ENCODE results near the gene LGALS4.
"Not testable (repeated sequence)": the region's sequence is repeated elsewhere in the genome, so short reads cannot be mapped to it uniquely, and the experiment has no call there.

LGALS4 gene

GRCh38 chr19:38806371-38806770, 6.4 kb downstream of the LGALS4 start:
- no peak overlapping the region for H3K4me3 ChIP-seq (ENCODE audit: low read depth, low read length)
- no peak for DNase-seq (ENCODE audit: low read depth)
- TF ChIP-seq CTCF (IDR thresholded peaks at IDR 0.05; ENCODE audit: control insufficient read depth, extremely low read depth, insufficient read depth), result no peak

GRCh38 chr19:38805180-38805579, 7.6 kb downstream of the LGALS4 start:
- H3K4me3 ChIP-seq (ENCODE audit: low read depth, low read length), result no peak overlapping the region
- DNase-seq (ENCODE audit: low read depth), result no peak
- TF ChIP-seq CTCF (IDR thresholded peaks at IDR 0.05; ENCODE audit: control insufficient read depth, extremely low read depth, insufficient read depth), result no peak

GRCh38 chr19:38803543-38803942, 9.2 kb downstream of the LGALS4 start:
- DNase-seq (ENCODE audit: low read depth), result no peak
- no peak overlapping the region for H3K4me3 ChIP-seq (ENCODE audit: low read depth, low read length)
- no peak for TF ChIP-seq CTCF (IDR thresholded peaks at IDR 0.05; ENCODE audit: control insufficient read depth, extremely low read depth, insufficient read depth)

GRCh38 chr19:38801359-38802095, 11.2 kb downstream of the LGALS4 start:
- no peak for DNase-seq (ENCODE audit: low read depth)
- TF ChIP-seq CTCF (IDR thresholded peaks at IDR 0.05; ENCODE audit: control insufficient read depth, extremely low read depth, insufficient read depth), result no peak
- no peak overlapping the region for H3K4me3 ChIP-seq (ENCODE audit: low read depth, low read length)

GRCh38 chr19:38800577-38801347, 12.0 kb downstream of the LGALS4 start:
- no peak for TF ChIP-seq CTCF (IDR thresholded peaks at IDR 0.05; ENCODE audit: control insufficient read depth, extremely low read depth, insufficient read depth)
- H3K4me3 ChIP-seq (ENCODE audit: low read depth, low read length), result no peak overlapping the region
- DNase-seq (ENCODE audit: low read depth), result no peak

- TF ChIP-seq CTCF (IDR thresholded peaks at IDR 0.05; ENCODE audit: control insufficient read depth, extremely low read depth, insufficient read depth), result no peak
- DNase-seq (ENCODE audit: low read depth), result no peak
- no peak overlapping the region for H3K4me3 ChIP-seq (ENCODE audit: low read depth, low read length)
Measured at GRCh38 chr19:38799104-38799503, 13.6 kb downstream of the LGALS4 start.

GRCh38 chr19:38797781-38798180, 15.0 kb downstream of the LGALS4 start:
- H3K4me3 ChIP-seq (ENCODE audit: low read depth, low read length); DNase-seq (ENCODE audit: low read depth): not testable (repeated sequence)

Measured in LNCaP clone FGC (cell line).